ENCODE data around the gene KIF1A.
A peak's percentile ranks its signal among the peaks of the same experiment; 100 is the strongest.
"Not testable (repeated sequence)": the region's sequence is repeated elsewhere in the genome, so short reads cannot be mapped to it uniquely, and the experiment has no call there.

KIF1A gene

DNA sequence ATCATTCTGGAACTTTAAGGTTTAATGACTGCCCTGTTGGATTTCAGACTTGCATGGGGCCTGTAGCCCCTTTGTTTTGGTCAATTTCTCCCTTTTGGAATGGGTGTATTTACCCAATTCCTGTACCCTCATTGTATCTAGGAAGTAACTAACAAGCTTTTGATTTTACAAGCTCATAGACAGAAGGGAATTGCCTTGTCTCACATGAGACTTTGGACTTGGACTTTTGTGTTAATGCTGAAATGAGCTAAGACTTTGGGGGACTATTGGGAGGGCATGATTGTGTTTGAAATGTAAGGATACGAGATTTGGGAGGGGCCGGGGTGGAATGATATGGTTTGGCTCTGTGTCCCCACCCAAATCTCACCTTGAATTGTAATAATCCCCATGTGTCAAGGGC is 26.3 kb upstream of the KIF1A start:
- not testable (repeated sequence) for DNase-seq

DNA sequence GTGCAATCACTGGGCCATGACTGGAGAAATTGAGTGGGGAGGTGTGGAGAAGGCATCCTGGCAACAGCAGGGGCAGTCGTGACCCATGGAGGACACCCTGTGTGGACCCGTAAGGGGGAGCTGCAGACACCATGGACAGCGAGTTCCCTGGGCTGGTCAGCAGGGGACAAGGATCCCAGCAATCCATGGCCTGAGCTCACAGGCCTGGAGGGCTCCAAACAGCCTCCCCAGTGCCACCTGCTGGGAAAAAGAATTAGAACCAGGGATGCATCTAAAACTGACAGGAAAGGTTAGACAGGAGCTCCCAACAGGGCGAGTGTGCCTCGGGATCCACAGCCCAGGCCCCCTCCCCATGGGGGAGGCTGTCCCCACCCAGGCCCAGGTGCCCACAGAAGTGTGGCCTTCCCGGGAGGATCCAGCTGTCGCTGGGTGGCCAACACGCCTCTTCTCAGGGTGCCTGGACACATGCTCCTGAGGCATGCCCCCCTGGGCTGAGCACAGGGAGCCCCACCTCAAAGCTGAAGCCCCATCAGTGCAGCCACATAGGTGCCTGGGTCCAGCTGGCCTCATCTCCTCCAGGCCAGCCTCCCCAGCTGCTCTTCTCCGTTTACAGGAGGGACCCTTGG is 20.5 kb upstream of the KIF1A start:
- DNase-seq: no peak

GRCh38 chr2:240839152-240840143 is 19.4 kb upstream of the KIF1A start:
- DNase-seq: no peak

GRCh38 chr2:240837621-240838020 is 17.6 kb upstream of the KIF1A start:
- no peak for DNase-seq

GRCh38 chr2:240836781-240837467 is 16.9 kb upstream of the KIF1A start:
- no peak for DNase-seq

GRCh38 chr2:240835528-240835927 is 15.5 kb upstream of the KIF1A start:
- no peak for DNase-seq

DNA sequence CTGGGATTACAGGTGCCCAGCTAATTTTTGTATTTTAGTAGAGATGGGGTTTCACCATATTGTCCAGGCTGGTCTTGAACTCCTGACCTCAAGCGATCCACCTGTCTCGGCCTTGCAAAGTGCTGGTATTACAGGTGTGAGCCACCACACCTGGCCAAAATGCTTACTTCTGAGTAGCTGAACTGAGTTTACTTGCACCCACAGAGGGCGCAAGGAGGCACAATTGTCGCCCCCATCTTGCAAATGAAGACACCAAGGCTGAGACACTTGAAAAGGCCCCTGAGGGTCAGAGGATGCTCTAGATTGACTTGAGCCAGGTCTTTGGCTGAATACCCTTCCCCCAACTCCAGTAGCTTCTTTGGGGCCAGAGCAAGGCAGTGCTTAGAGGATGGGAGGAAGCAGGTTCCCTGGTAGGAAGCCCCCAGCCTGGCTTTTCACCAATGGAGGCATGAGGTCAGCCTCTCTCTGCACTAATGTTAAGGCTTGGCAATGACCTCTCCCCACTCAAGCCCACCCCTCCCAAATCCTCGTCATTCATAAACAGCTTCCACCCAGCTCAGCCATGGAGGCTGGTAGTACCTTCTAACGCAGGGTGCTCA is 14.5 kb upstream of the KIF1A start:
- DNase-seq: no peak

DNA sequence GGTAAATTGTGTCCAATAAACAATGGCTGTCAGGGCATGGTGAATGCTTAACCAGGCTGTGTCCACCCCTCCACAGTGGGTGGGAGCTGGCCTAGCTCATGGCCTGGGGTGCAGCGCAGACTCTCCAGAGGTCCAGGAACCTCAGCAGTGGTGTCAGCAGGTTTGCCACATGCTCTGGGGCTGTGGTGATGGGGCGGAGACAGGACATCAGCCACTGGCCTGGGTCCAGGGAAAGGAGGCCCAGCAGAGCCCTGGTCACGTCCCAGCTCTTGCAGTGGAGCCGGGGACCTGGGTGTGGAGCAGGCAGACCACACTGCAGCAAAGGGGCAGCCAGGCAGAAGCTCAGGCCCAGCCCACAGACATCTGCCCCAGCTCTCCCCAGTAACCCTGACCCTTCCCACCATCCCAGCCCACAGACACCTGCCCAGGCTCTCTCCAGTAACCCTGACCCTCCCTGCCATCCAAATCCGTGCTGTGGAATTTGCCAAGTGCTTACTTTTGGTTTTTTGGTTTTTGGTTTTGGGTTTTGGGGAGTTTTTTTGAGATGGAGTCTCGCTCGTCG is 13.8 kb upstream of the KIF1A start:
- DNase-seq: no peak

DNA sequence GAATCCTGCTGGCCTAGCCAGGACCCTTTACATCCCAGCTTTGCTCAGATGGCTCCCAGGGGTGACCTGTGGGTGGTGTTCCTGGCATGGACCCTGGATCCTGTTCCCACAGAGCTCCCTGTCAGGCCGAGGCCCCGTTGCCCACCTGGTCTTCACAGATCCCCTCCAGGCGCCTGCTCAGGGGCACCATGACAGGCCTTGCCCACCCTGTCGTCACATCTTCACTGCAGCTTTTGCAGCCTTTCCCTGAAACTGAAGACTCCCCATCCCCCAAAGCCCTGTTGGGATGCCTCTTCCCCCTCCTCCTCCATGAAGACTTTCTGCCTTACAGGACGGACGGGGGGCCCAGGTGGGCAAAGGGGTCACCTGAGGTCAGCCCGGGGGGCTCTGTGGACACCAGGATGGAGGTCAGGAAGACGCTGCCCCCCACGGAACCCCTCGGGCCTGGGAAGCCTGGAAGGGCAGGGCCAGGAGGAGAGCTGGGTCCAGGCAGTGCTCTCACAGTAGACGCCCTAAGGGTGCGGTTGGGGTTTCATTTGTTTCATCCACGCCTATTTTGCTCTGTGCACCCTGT is 13.0 kb upstream of the KIF1A start:
- no peak for DNase-seq

DNA sequence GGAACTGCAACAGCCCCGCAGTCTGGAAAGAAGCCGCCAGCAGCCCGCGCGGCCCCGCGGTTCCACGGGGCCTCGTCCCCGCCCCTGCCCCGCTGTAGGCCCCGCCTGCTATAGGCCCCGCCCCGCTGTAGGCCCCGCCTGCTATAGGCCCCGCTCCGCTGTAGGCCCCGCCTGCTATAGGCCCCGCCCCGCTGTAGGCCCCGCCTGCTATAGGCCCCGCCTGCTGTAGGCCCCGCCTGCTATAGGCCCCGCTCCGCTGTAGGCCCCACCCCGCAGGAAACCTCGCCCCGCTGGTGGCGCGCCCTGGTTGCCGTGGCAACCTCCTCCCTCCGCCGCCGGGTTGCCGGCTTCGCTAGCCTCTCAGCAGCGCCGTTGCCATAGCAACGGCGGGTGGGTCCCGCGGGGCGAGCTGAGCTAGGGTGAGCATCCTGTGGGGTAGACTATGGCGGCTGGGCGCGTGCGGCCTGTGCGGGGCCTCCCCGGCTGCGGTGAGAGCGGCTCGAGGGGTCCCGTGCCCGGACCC is 12.2 kb upstream of the KIF1A start:
- DNase-seq: peak; percentile 94 to 95

GRCh38 chr2:240831594-240832204 is 11.7 kb upstream of the KIF1A start:
- DNase-seq: no peak

GRCh38 chr2:240825476-240825875 is 5.5 kb upstream of the KIF1A start:
- no peak for DNase-seq

- no peak for DNase-seq
These were observed 3.7 kb upstream of the KIF1A start for GRCh38 chr2:240823449-240824336.

DNA sequence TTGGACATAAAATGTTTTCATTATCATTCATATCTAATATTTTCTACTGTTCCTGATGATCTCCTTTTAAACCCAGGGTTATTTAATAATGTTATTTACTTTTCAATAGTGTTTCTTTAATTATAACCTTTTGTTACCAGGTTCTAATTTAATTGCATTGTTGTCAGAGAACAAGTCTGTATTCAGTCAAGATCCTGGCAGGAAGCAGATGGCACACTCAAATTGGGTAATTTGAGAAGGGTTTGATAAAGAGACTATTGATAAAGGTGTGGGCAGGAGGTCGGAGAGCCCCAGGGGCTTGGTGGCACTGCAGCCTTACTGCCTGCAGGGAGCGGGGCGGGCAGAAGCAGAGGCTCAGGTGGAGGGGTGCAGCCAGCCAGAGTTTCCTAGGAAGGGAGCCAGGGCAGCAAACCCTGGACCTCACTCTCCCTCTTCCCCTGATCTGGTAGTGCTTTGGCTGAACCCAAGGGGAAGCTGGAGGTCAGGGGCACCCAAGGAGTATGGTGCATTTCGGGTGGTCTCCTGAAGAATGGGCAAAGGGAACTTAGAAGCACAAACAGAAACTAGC is 2.3 kb upstream of the KIF1A start:
- no peak for DNase-seq

DNA sequence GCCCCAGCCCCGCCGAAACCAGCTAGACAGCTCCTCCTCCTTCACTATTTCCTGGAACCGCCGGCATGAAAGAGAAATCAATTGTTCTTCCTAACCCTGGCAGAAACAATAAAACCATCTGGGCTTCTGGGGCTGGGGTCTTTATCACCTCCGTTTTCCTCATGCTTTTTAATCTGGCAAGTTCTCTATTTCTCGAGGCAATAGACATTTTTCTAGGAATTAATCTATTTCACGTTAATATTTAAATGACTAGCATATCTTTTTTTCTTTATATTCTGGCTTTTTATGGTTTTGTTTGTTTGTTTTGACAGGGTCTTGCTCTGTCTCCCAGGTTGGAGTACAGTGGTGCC is 1.4 kb upstream of the KIF1A start:
- DNase-seq: no peak

DNA sequence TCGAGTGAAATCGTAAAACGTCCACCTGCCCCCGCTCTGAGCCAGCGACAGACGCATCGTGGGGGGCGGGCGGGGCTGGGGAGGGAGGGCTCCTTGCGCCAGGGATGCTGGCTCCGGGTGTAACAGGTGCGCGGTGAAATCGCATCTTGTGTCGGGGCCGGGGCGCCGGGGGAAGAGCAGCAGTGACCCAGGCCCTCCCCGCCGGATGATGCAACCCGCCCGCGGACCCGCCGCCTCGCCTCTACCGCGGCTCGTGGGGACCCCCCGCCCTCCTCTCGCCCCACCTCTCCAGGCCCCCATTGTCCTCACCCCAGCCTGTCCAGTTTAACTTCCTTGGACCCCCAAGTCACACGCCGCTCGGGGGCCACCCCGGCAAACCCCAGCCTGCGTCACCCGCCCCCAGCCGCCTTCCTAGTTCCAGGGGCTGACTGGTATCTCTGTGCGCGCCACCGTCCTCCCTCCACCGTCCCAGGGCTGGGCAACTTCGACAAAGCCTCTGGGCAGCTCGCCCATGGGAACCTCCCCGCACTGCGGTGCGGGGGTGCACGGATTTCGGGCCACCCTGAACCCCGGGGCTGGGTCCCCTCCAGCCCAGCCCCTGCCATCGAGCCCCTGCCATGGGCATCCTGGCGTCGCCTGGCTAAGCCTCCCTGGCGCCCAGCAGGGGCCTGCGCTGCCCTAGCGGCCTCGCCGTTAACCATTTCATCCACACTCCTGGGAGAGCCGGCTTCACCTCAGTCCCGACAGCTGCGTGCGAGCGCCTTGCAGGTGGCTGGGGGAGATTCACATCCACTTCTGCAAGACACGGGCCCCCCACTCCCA is 799 bp upstream of the KIF1A start:
- peak in 1 of 2 donors; percentile 18 for DNase-seq

- DNase-seq: no peak
These were observed 727 bp downstream of the KIF1A start for GRCh38 chr2:240819126-240819857.

GRCh38 chr2:240818293-240819125 is 1.5 kb downstream of the KIF1A start:
- no peak for DNase-seq
